Stomach (tissue), 4 donors: ENCODE results near the gene PRR23E.

Experiments
- CTCF ChIP-seq, 7 experiments: fragments of 450-650 bp in 4 of 7; fragments of 200-600 bp in 3 of 7; sonication (generic) in 3 of 7; IDR thresholded peaks; one replicate each; pipeline ENCODE4 v1.5.1; 2016 to 2019; ENCODE audit warnings: antibody characterized with exemption in 7 of 7, control low read depth in 2 of 7, mild to moderate bottlenecking in 1 of 7
- EP300 ChIP-seq: sonication (generic); formaldehyde crosslinking; IDR thresholded peaks from one replicate; pipeline ENCODE4 v1.6.1; 2017; ENCODE audit warnings: antibody characterized with exemption
- POLR2A ChIP-seq, 4 donors: fragments of 450-650 bp; IDR thresholded peaks; one replicate each; pipeline ENCODE4 v1.6.1; 2016; ENCODE audit warnings: antibody characterized with exemption in 4 of 4, control low read depth in 2 of 4, mild to moderate bottlenecking in 1 of 4, moderate library complexity in 1 of 4

GRCh38 chr3:127180859-127181258 is 12.1 kb upstream of the PRR23E start:
- TF ChIP-seq CTCF (IDR thresholded peaks at IDR 0.05): no peak
- TF ChIP-seq EP300: no peak
- no peak for TF ChIP-seq POLR2A (IDR thresholded peaks at IDR 0.05)
